ENCODE data around the gene AGAP1. TPM values are rescaled to one million over a fixed set of nuclear protein-coding genes. Genes with fewer than 3 reads are reported as not detected.

AGAP1 gene
- total RNA-seq, 1 donor from 2014 or later = 47.2 TPM

DNA sequence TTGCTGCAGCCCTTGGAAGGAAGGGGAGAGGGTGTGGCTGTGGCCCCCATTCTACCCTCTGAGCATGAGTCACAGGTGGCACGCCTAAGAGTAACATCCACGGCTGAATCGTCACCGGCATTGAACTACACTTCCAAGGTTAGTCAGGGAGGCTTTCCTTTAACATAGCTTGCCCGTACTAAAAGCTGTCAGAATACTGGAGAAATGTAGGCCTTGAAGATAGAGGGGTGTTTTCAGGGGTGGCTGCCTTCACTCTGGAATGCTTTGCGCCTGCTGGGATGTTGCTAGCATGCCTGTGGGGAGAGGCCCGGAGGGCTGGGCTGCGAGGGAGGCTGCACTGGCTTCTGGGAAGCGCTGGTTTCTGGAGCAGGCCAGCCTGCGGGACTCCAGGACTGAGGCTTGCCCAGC lies 333.7 kb downstream of the AGAP1 start:
- Mint-ChIP-seq H3K9me3 (ENCODE audit: low read depth) (no peaks in the 10 kb centered on the region), H3K4me1 (ENCODE audit: low read depth) (no peaks in the 10 kb centered on the region), H3K4me3 (ENCODE audit: low read depth) (no peak overlapping the region), H3K27me3 (no peaks in the 10 kb centered on the region), H3K36me3 (ENCODE audit: insufficient read depth) (peaks cover 11% of the 10 kb centered on the region), H3K27ac (peak overlapping the region; percentile 27)
- no peak for DNase-seq (ENCODE audit: low spot score, unreplicated experiment)
- TF ChIP-seq CTCF (IDR thresholded peaks at IDR 0.05; ENCODE audit: unreplicated experiment) = no peak

DNA sequence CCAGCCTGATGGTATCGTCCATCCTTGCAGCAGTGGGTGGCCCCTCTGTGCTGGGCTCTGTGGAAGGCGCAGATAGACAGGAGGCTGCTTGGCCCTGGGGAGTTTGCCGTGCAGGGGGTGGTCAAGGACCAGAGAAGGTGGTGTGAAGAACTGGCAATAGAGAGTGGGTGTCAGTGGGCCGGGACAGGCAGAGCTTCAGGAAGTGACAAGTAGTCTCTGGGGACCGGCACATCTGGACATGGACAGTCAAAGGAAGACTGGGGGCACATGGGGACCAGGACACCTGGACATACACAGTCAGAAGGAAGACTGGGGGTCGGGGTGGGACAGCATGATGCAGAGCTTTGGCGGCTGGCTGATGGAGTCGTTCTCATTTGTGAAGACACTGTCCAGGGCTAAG lies 335.9 kb downstream of the AGAP1 start:
- DNase-seq (ENCODE audit: low spot score, unreplicated experiment) = no peak
- no peak overlapping the region for H3K4me3 Mint-ChIP-seq (ENCODE audit: low read depth)
- H3K27ac Mint-ChIP-seq = no peak overlapping the region
- no peak for TF ChIP-seq CTCF (IDR thresholded peaks at IDR 0.05; ENCODE audit: unreplicated experiment)
- H3K36me3 Mint-ChIP-seq (ENCODE audit: insufficient read depth) = peaks cover 8% of the 10 kb centered on the region
- H3K4me1 Mint-ChIP-seq (ENCODE audit: low read depth) = no peaks in the 10 kb centered on the region
- no peaks in the 10 kb centered on the region for H3K27me3 Mint-ChIP-seq
- no peaks in the 10 kb centered on the region for H3K9me3 Mint-ChIP-seq (ENCODE audit: low read depth)

- Mint-ChIP-seq H3K27me3 (no peaks in the 10 kb centered on the region), H3K27ac (no peak overlapping the region), H3K4me1 (ENCODE audit: low read depth) (peaks cover 6% of the 10 kb centered on the region), H3K9me3 (ENCODE audit: low read depth) (no peaks in the 10 kb centered on the region), H3K4me3 (ENCODE audit: low read depth) (no peak overlapping the region), H3K36me3 (ENCODE audit: insufficient read depth) (peaks cover 6% of the 10 kb centered on the region)
- no peak for TF ChIP-seq CTCF (IDR thresholded peaks at IDR 0.05; ENCODE audit: unreplicated experiment)
- DNase-seq (ENCODE audit: low spot score, unreplicated experiment) = no peak
Measured at GRCh38 chr2:235831755-235832154, 337.9 kb downstream of the AGAP1 start.

DNA sequence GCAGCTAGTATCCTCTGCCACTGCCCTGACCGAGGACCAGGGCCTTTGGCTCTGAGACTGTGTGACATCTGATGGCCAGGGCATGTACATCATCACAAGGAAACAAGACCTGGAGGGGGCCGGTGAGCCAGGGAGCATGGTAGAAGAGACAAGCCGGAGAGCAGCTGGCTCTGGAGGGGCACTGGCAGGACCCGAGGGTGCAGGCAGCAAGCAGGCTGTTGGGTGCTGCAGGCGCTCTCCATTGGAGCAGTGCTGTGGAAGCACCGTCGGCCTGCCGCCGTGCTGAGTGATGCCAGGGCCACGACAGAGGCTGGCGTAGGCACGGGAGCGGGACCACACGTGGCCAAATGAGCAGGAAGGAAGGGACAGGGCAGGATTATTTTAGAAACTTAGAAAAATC lies 339.1 kb downstream of the AGAP1 start:
- peaks cover 6% of the 10 kb centered on the region for H3K4me1 Mint-ChIP-seq (ENCODE audit: low read depth)
- H3K27me3 Mint-ChIP-seq = no peaks in the 10 kb centered on the region
- H3K4me3 Mint-ChIP-seq (ENCODE audit: low read depth) = no peak overlapping the region
- H3K36me3 Mint-ChIP-seq (ENCODE audit: insufficient read depth) = peaks cover 4% of the 10 kb centered on the region
- TF ChIP-seq CTCF (IDR thresholded peaks at IDR 0.05; ENCODE audit: unreplicated experiment) = no peak
- H3K27ac Mint-ChIP-seq = no peak overlapping the region
- H3K9me3 Mint-ChIP-seq (ENCODE audit: low read depth) = no peaks in the 10 kb centered on the region
- no peak for DNase-seq (ENCODE audit: low spot score, unreplicated experiment)

DNA sequence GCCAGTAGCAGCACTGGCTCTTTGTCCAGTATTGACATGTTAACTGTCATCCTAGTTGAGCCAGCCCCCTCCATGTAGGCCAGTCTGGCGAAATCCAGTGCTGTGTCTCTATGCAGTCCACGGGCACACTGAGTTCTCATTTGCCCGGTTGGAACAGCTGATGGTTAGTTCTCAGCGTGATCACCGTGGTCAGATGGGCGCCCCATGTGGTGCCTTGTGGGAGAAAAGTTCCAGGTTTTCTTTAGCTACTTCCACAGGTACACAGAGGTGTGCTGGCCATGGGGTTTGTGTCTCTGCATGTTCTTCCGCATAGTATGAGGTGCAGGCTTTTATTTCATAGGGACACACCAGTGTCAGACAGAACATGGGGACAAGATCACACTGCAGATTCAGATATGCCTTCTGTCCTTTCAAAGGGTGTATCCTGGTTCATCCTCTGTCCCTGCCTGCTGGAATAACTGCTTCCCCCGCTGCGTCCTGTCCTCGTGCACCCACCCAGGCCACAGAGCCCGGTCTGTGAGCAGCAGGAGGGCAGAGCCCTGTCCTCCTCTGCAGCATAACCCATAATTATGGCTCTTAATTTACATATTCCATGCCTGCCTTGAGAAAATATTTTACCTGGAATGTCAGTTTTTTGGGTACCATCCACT lies 340.3 kb downstream of the AGAP1 start:
- no peaks in the 10 kb centered on the region for H3K27me3 Mint-ChIP-seq
- H3K27ac Mint-ChIP-seq = no peak overlapping the region
- H3K9me3 Mint-ChIP-seq (ENCODE audit: low read depth) = no peaks in the 10 kb centered on the region
- H3K36me3 Mint-ChIP-seq (ENCODE audit: insufficient read depth) = peaks cover 4% of the 10 kb centered on the region
- DNase-seq (ENCODE audit: low spot score, unreplicated experiment) = no peak
- peak; percentile 31 for TF ChIP-seq CTCF (IDR thresholded peaks at IDR 0.05; ENCODE audit: unreplicated experiment)
- peaks cover 6% of the 10 kb centered on the region for H3K4me1 Mint-ChIP-seq (ENCODE audit: low read depth)
- H3K4me3 Mint-ChIP-seq (ENCODE audit: low read depth) = no peak overlapping the region

Measured in progenitor cell of endocrine pancreas (in vitro differentiated cells).